ENCODE measurements around the gene STK40.

- TF ChIP-seq CTCF (conservative IDR thresholded peaks at IDR 0.05; ENCODE audit: low read depth, low read length), result no peak
- no peak for TF ChIP-seq EZH2phosphoT487 (IDR thresholded peaks at IDR 0.05; ENCODE audit: borderline replicate concordance, low read length)
- TF ChIP-seq EZH2 (IDR thresholded peaks at IDR 0.05; ENCODE audit: low read length, unreplicated experiment), result no peak
Measured at GRCh38 chr1:36358514-36359084, 27.1 kb downstream of the STK40 start.

Measured in PC-3 (cell line).